ENCODE data around the gene CTBP1. TPM values are rescaled to one million over a fixed set of nuclear protein-coding genes. Genes with fewer than 3 reads are reported as not detected.

Gene CTBP1
- total and polyA plus RNA-seq, 2 of the 8 experiments (the other 6 are each of a cell fraction or from before 2014, with no cell fraction given), result 128 to 185 TPM

DNA sequence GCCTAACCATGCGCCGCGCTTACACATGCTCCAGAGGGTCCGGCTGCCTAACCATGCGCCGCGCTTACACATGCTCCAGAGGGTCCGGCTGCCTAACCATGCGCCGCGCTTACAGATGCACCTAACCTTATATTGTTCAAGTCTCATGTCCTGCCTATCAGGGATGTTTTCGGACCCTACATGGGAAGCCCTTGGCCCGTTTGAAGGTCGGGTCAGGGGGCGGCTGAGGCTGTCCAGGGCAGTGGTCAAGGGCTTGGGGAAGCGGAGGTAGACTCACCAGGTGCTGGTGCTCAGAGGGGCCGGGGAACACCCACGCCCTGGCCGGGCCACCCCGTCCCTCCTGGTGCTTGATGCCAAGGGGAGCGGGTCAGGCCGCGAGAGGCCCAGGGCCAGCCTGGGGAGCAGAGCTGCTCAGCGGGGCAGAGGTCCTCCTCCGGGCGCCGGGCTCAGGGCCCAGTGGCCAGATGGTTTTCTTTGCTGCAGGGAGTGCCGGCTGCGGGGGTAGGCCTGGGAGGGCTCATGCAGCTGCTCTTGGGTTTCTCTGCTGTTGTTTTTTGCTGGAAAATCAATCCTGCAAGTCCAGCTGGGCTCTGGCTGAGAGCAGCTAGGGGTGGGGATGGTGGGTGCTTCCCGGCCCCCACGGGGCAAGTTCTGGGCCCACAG, 41.2 kb downstream of the CTBP1 start (continued):
- TF ChIP-seq PHF8 (conservative IDR thresholded peaks at IDR 0.05; ENCODE audit: low read depth, low read length) (no peak), TAF1 (IDR thresholded peaks at IDR 0.05; ENCODE audit: low read depth, low read length) (no peak), CEBPB (IDR thresholded peaks at IDR 0.05; ENCODE audit: low read depth, low read length) (no peak)
